Activated naive CD4-positive, alpha-beta T cell treated with anti-CD3 and anti-CD28 coated beads for 36 hours (primary cell): ENCODE measurements around the gene HPSE2. TPM values are rescaled to one million over a fixed set of nuclear protein-coding genes. Genes with fewer than 3 reads are reported as not detected.

Experiments
- CTCF ChIA-PET: fragments of 350-600 bp; sonication (Branson Sonifier 250); formaldehyde crosslinking; loops from one replicate; lab custom pipeline; 2021; ENCODE audit warnings: antibody characterized with exemption; lab: Charles Lee
- DNase-seq: peaks from one replicate; pipeline ENCODE4 v3.0.0-alpha.2; 2020
- H3K27ac Mint-ChIP-seq: one replicate; pipeline ENCODE4 v1.8.0; 2021; ENCODE audit warnings: mild to moderate bottlenecking, mixed read lengths
- H3K27me3 Mint-ChIP-seq: one replicate; pipeline ENCODE4 v1.8.0; 2021; ENCODE audit warnings: low read depth, mixed read lengths
- H3K36me3 Mint-ChIP-seq: one replicate; pipeline ENCODE4 v1.8.0; 2021; ENCODE audit warnings: low read depth, mixed read lengths
- H3K4me1 Mint-ChIP-seq: one replicate; pipeline ENCODE4 v1.8.0; 2021; ENCODE audit warnings: low read depth, mixed read lengths
- H3K4me3 Mint-ChIP-seq: one replicate; pipeline ENCODE4 v1.8.0; 2021; ENCODE audit warnings: mild to moderate bottlenecking, moderate library complexity, mixed read lengths
- H3K9me3 Mint-ChIP-seq: one replicate; pipeline ENCODE4 v1.8.0; 2021; ENCODE audit warnings: mixed read lengths
- intact Hi-C: fragments of 100-400 bp; cut with micrococcal nuclease; formaldehyde crosslinking; loops from one replicate; pipeline ENCODE4 v1.15.1; 2023
- total RNA-seq, 2 experiments: library from RNA; stranded (reverse); gene quantifications; one replicate each; pipeline ENCODE4 v1.2.3, GENCODE V29; 2021

The HPSE2 gene
- total RNA-seq, 2 experiments from 2014 or later: not detected

DNA sequence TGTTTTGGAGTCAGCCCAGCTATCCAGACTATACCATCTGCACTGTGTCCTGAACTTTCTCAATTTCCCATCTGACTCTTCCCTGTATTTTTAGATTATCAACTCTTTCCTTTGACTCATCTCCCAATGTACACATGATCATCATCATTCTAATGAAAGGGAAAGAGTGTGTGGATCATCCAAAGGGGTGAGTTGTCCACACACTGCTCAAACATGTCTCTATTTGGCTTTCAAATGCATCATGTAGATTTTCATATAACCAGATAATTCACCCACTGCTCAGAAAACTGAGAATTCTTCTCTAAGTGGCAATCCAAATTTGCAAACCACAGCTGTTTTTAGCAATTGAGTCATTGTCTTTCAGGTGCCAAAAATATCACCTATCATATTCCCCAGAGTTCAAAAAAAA is 598.7 kb downstream of the HPSE2 start:
- no peaks in the 10 kb centered on the region for H3K9me3 Mint-ChIP-seq
- no peaks in the 10 kb centered on the region for H3K4me1 Mint-ChIP-seq
- H3K4me3 Mint-ChIP-seq: no peak overlapping the region
- no peaks in the 10 kb centered on the region for H3K36me3 Mint-ChIP-seq
- DNase-seq: no peak
- intact Hi-C loops: no loop called here
- no peak overlapping the region for H3K27ac Mint-ChIP-seq
- CTCF ChIA-PET: interaction anchor here (0.5 kb wide), 1 partner anchor 407 kb away, joined by 3 read pairs; no protein-coding TSS in a partner anchor
- H3K27me3 Mint-ChIP-seq: peaks cover 9% of the 10 kb centered on the region

DNA sequence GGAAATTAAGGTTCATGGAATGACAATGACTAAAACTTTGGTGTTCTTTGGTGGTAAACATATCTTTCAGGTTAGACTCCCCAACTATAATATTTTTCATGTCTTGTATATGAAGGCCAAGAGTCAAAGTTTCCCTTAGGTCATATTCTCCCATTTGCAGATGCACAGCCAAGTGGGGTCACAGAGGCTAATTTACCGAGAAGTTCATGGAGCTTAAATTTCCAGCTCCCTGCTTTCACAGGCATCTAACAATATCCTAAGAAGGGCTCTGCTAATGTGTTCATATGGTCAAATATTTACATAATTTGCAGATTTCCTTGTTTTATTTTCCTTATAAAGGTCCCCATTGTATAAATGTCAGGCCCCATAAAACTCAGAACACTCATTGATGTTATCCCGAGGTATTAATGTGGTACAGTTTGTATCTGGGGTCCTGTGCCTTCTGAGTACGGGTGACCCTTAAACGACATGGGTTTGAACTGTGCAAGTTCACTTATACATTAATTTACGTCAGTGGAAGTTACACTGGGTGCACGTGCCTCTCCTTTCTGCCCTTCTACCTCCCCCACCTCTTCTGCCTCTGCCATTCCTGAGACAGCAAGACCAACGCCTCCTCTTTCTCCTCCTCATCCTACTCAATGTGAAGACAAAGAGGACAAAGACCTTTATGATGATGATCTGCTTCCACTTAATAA is 603.0 kb downstream of the HPSE2 start:
- no peak for DNase-seq
- intact Hi-C loops: no loop called here
- Mint-ChIP-seq H3K4me3 (no peak overlapping the region), H3K4me1 (no peaks in the 10 kb centered on the region), H3K27ac (no peak overlapping the region), H3K27me3 (peaks cover 9% of the 10 kb centered on the region), H3K9me3 (peaks cover 1% of the 10 kb centered on the region), H3K36me3 (no peaks in the 10 kb centered on the region)
- CTCF ChIA-PET: no interaction called here

DNA sequence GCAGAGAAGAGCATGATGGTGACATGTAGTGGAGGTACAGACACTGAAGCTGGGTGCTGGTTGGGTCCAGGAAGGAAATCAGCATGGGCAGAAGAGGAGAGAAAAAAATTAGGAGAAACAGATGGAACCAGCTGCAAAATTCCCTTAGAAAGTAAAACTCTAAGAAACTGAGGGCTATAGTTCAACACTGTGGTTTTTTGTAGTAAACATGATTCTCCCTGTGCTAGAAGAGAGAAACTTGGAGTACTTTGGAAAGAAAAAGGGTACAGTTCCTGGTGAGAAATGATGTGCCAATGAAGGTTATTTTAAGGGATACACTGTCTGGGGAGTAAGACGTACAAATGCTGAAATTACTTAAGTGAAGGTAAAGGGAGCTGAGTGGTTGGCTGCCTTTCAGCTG is 607.4 kb downstream of the HPSE2 start:
- no peaks in the 10 kb centered on the region for H3K36me3 Mint-ChIP-seq
- peaks cover 1% of the 10 kb centered on the region for H3K9me3 Mint-ChIP-seq
- H3K4me3 Mint-ChIP-seq: no peak overlapping the region
- no peak overlapping the region for H3K27ac Mint-ChIP-seq
- no peaks in the 10 kb centered on the region for H3K4me1 Mint-ChIP-seq
- no peak for DNase-seq
- peaks cover 3% of the 10 kb centered on the region for H3K27me3 Mint-ChIP-seq
- CTCF ChIA-PET: interaction anchor here (0.5 kb wide), 1 partner anchor 519 kb away, joined by 3 read pairs; no protein-coding TSS in a partner anchor
- intact Hi-C loops: no loop called here

DNA sequence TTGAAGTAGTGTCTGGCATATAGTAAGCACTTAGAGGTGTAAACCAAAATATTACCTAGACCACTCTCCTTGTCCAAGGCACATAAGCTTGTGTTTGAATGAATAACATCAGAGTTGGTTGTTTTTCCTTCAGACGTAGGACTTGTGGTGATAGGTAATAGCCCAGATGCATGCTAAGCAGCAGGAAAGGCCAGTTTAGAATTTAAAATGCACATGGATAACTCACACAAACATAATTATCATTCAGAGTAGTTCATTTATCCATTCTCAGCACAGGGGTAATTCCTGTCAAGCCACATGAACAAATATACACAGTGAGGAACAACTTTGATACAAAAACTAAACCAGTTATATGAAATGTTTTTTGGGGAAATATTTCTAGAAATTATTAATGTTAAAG is 607.9 kb downstream of the HPSE2 start:
- no peak overlapping the region for H3K27ac Mint-ChIP-seq
- intact Hi-C loops: no loop called here
- CTCF ChIA-PET: interaction anchor here (0.5 kb wide), 1 partner anchor 519 kb away, joined by 3 read pairs; no protein-coding TSS in a partner anchor
- no peak overlapping the region for H3K4me3 Mint-ChIP-seq
- no peaks in the 10 kb centered on the region for H3K4me1 Mint-ChIP-seq
- H3K36me3 Mint-ChIP-seq: no peaks in the 10 kb centered on the region
- peaks cover 1% of the 10 kb centered on the region for H3K9me3 Mint-ChIP-seq
- H3K27me3 Mint-ChIP-seq: peaks cover 4% of the 10 kb centered on the region
- no peak for DNase-seq

DNA sequence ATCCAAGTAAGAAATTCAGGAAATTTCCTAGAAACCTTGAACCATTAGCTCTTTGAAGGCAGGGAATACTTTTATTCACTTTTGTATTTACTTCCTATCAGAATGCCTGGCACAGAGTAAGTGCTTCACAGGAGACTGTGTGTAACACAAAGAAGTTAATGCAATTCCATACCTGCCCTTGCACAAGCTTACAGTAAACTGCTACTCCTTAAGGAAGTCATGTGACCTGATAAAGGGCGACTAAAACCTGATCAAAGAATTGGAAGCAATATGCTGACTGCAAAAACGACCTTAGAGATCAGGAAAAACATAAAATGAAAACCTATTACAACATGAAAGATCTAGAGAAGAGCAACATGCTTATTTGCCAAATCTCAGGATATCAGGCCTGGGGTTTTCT is 610.7 kb downstream of the HPSE2 start:
- Mint-ChIP-seq H3K27ac (no peak overlapping the region), H3K36me3 (no peaks in the 10 kb centered on the region), H3K27me3 (peaks cover 7% of the 10 kb centered on the region), H3K4me3 (no peak overlapping the region), H3K9me3 (no peaks in the 10 kb centered on the region), H3K4me1 (no peaks in the 10 kb centered on the region)
- intact Hi-C loops: no loop called here
- no peak for DNase-seq
- CTCF ChIA-PET: no interaction called here

DNA sequence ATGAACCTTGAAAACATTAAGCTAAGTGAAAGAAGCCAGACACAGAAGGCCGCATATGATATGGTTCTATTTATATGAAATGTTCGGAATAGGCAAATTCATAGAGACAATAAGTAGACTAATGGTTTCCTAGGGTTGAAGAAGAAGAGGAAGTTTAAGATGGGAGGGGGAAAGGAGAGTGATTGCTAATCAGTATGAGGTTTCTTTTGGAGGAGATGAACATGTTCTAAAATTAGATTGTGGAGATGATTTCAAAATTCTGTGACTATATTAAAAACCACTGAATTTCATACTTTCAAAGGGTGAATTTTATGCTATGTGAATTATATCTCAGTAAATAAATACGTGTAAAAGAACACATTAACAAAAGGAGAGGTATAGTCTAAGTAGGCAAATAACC is 612.5 kb downstream of the HPSE2 start:
- peaks cover 7% of the 10 kb centered on the region for H3K27me3 Mint-ChIP-seq
- no peaks in the 10 kb centered on the region for H3K9me3 Mint-ChIP-seq
- no peak for DNase-seq
- no peak overlapping the region for H3K27ac Mint-ChIP-seq
- CTCF ChIA-PET: no interaction called here
- H3K36me3 Mint-ChIP-seq: no peaks in the 10 kb centered on the region
- H3K4me1 Mint-ChIP-seq: no peaks in the 10 kb centered on the region
- H3K4me3 Mint-ChIP-seq: no peak overlapping the region
- intact Hi-C loops: no loop called here

DNA sequence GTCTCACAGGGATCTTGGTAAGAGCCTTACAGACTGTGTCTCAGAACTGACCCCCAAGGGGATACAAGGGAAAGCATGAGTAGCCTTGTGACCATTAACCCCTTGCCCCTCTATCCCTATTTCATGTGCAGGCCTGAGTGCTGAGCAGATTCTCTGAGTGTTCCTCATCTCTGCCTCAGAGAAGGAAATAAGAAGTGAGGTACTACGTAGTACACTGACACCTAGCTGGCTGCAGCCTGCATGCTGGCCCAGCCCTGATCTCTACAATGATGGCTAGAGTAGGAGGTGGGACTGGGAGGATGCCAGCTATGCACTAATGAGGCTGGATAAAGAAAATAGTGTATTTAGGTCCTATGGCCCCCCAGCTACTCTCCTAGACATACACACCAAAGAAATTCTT is 614.0 kb downstream of the HPSE2 start:
- Mint-ChIP-seq H3K36me3 (no peaks in the 10 kb centered on the region), H3K9me3 (no peaks in the 10 kb centered on the region), H3K27me3 (peaks cover 7% of the 10 kb centered on the region), H3K4me3 (no peak overlapping the region), H3K27ac (no peak overlapping the region), H3K4me1 (no peaks in the 10 kb centered on the region)
- intact Hi-C loops: no loop called here
- CTCF ChIA-PET: no interaction called here
- DNase-seq: no peak

DNA sequence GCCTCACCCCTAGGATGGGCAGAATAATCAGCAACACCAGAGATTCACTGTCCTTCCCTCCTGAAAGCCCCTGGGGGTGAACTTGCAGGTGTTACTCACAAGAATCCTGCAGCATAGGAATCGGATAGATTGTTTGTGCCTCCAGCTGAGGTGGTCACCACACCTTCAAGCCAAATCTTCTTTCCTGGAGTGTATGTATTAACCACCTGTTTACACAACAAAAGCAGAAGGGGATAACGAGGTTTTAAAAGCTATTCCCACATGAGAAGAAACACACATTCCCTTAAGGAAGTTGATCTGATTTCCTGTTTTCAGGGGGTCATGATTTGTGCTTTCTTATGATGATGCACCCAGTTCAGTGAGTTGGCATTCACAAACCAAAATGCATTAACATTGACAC is 615.1 kb downstream of the HPSE2 start:
- no peaks in the 10 kb centered on the region for H3K9me3 Mint-ChIP-seq

DNA sequence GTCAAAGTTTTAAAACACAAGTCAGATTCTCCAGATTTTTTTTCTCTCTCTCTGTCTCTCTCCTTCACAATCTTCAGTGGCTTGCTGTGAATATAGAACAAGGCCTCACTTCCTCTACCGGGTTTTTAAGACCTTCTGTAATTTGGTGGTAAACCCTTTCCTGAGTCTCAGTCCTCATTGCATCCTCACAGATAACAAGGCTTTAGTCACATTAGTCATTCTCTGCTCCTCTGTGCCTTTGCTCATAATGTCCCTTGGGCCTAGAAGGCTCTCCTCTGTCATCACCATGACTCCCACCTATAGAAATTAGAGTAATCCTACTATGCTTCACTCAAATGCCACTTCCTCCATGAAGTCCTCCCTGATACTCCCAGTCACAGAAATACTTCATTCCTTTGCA is 616.2 kb downstream of the HPSE2 start:
- Mint-ChIP-seq H3K36me3 (no peaks in the 10 kb centered on the region), H3K4me1 (no peaks in the 10 kb centered on the region), H3K27me3 (peaks cover 8% of the 10 kb centered on the region), H3K27ac (no peak overlapping the region), H3K9me3 (no peaks in the 10 kb centered on the region), H3K4me3 (no peak overlapping the region)
- intact Hi-C loops: no loop called here
- CTCF ChIA-PET: no interaction called here
- no peak for DNase-seq

More for the DNA sequence above, 615.1 kb downstream of the HPSE2 start:
- intact Hi-C loops: no loop called here
- Mint-ChIP-seq H3K4me1 (no peaks in the 10 kb centered on the region), H3K4me3 (no peak overlapping the region), H3K27me3 (peaks cover 7% of the 10 kb centered on the region), H3K27ac (no peak overlapping the region), H3K36me3 (no peaks in the 10 kb centered on the region)
- CTCF ChIA-PET: no interaction called here
- DNase-seq: no peak

DNA sequence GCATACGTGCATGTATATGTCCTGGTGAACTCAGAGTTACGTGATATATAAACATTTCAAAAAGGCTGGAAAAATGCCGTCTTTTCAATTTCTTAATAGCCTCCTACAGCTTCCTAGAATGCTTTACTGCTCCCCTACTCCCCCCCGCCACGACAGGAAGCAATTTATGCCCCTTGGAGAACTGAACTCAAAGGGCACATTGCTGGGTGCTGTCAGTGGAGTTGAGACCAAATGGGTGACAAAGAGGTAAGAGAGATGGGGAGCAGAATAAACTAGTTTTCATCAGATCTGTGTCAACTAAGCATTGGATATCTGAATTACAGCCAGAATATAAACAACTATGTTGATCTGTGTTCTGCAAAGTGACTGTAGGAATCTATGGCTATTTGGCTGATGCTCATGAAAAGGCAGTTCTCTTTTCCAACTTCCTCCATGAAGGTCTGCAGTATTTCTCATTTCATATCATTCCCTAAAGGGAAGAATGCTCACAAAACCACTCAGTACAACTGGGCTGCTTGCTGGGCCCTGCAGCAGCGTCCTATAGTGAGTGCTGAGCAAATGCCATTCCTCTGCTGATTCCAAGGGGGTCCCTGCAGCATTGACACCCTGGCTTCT is 617.6 kb downstream of the HPSE2 start:
- H3K27me3 Mint-ChIP-seq: peaks cover 9% of the 10 kb centered on the region
- no peaks in the 10 kb centered on the region for H3K4me1 Mint-ChIP-seq
- no peaks in the 10 kb centered on the region for H3K9me3 Mint-ChIP-seq
- CTCF ChIA-PET: no interaction called here
- intact Hi-C loops: no loop called here
- no peaks in the 10 kb centered on the region for H3K36me3 Mint-ChIP-seq
- no peak for DNase-seq
- H3K27ac Mint-ChIP-seq: no peak overlapping the region
- H3K4me3 Mint-ChIP-seq: no peak overlapping the region

DNA sequence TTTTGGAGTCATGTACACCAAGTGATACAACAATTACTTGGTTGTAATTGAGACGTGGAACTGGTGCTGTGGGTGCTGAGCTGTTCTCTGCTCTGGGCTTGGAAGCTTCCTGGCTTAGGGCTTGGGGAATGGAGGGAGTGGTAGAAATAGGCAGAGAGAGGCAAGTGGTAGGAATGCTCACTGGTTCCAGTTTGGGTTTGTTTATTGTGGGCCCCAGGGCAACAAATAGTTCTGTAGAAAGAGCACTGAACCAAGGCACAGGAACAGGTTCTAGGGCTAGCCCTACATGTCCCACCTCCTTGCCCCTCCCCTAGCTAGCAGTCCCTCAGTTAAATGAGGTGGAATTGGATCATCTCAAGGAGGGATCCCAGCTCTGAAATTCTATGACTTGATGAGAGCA is 622.2 kb downstream of the HPSE2 start:
- CTCF ChIA-PET: no interaction called here
- H3K27me3 Mint-ChIP-seq: peaks cover 9% of the 10 kb centered on the region
- no peaks in the 10 kb centered on the region for H3K9me3 Mint-ChIP-seq
- intact Hi-C loops: no loop called here
- no peak overlapping the region for H3K4me3 Mint-ChIP-seq
- no peak overlapping the region for H3K27ac Mint-ChIP-seq
- no peak for DNase-seq
- H3K36me3 Mint-ChIP-seq: no peaks in the 10 kb centered on the region
- no peaks in the 10 kb centered on the region for H3K4me1 Mint-ChIP-seq

DNA sequence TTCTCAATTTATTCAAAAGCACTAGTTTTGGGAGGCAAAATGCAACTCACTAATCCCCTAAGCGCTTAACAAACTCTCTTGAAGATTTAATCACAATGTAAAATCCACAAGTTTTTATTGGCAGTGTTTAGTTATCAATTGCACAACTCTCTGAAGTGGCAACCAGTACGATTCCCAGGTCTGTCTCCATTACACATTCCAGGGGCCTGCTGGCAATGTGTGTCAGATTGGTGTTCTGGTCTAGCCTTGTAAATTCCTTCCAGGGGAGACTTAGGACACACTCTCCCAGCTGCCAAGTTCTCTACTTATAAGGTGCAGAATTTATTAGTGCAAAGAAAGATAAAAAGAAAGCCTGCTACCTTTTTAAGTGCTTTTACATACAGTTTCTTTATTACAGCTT is 624.2 kb downstream of the HPSE2 start:
- Mint-ChIP-seq H3K27ac (no peak overlapping the region), H3K9me3 (no peaks in the 10 kb centered on the region), H3K27me3 (peaks cover 14% of the 10 kb centered on the region), H3K36me3 (no peaks in the 10 kb centered on the region), H3K4me1 (no peaks in the 10 kb centered on the region), H3K4me3 (no peak overlapping the region)
- no peak for DNase-seq
- intact Hi-C loops: no loop called here
- CTCF ChIA-PET: no interaction called here

DNA sequence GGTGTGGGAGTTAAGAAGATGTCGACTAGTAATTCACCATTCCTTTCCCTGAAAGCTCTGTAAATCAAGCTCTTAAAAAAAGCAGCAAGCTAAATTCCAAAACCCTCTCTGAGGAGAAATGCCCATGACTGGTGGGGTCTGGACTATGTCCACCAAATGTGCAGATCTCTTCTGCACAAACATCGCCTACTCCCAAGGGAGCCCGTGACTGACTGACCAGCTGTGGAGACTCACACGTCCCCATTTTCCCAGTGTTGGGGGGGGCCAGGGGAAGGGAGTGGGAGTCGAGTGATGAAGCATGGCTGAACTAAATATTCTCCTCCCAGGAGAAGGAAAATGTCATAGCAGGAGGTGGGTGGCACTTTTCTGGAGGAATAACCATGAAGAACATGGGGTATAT is 624.8 kb downstream of the HPSE2 start:
- Mint-ChIP-seq H3K27me3 (peaks cover 14% of the 10 kb centered on the region), H3K4me1 (no peaks in the 10 kb centered on the region), H3K27ac (no peak overlapping the region), H3K36me3 (no peaks in the 10 kb centered on the region), H3K4me3 (no peak overlapping the region), H3K9me3 (no peaks in the 10 kb centered on the region)
- CTCF ChIA-PET: no interaction called here
- no peak for DNase-seq
- intact Hi-C loops: no loop called here
